K562 (cell line): ENCODE data around the gene OXSR1. TPM values are rescaled to one million over a fixed set of nuclear protein-coding genes. Genes with fewer than 3 reads are reported as not detected.

Experiments
- ATAC-seq: fragments of 200-7000 bp; cut with Tn5 transposase; 3 replicates; pipeline ENCODE4 v1.9.1; 2020; ENCODE audit warnings: moderate library complexity
- BruUV-seq: library from RNA; stranded (reverse); fragments of 400-500 nt; replicated peaks from 2 replicates; lab custom pipeline; 2021; lab: Mats Ljungman, UMichigan
- CTCF ChIA-PET: fragments of 300-600 bp; formaldehyde crosslinking; extraction: SDS; loops from one replicate; lab custom pipeline; 2021; ENCODE audit warnings: low intra/inter-chr PET ratio; lab: Yijun Ruan, JAX
- POLR2A ChIA-PET: fragments of 300-600, 350-650 bp; sonication (Branson Sonifier 250); formaldehyde crosslinking; extraction: SDS; loops from one replicate; lab custom pipeline; 2021; ENCODE audit warnings: antibody characterized with exemption, inconsistent platforms; lab: Yijun Ruan, JAX
- DNase-seq, 4 experiments: peaks; one replicate each; pipeline versions ENCODE4 v3.0.0 to v3.0.0-alpha.2; 2011 to 2018; ENCODE audit warnings: low spot score in 3 of 4, mixed read lengths in 3 of 4; ENCODE audit errors: extremely low read depth in 1 of 4
- FAIRE-seq: peaks from 2 replicates; lab custom pipeline; 2011; peaks lifted over from hg19 to GRCh38; lab: Jason Lieb, UNC
- H2AFZ ChIP-seq: 2 replicates; pipeline ENCODE4 v1.6.0; 2011; ENCODE audit warnings: low read depth, low read length, control low read depth, inconsistent platforms
- H3K27ac ChIP-seq: fragments of 200-600 bp; 3 replicates; pipeline ENCODE4 v1.8.0; 2011; ENCODE audit warnings: low read depth, mild to moderate bottlenecking, control low read depth, inconsistent platforms, low read length, moderate library complexity, mixed read lengths; ENCODE audit errors: extremely low read depth
- H3K27me3 ChIP-seq, 2 experiments: fragments of 300-600 bp in 1 of 2; 2 replicates in 1 of 2; 3 replicates in 1 of 2; pipeline versions ENCODE4 v1.6.0 to v1.8.0; 2011; ENCODE audit warnings: inconsistent platforms in 2 of 2, low read length in 2 of 2, mild to moderate bottlenecking in 1 of 2, mixed read lengths in 1 of 2, moderate library complexity in 1 of 2; ENCODE audit not compliant: control insufficient read depth in 2 of 2, insufficient read depth in 2 of 2
- H3K36me3 ChIP-seq: fragments of 300-600 bp; 3 replicates; pipeline ENCODE4 v1.8.0; 2011; ENCODE audit warnings: mild to moderate bottlenecking, low read length, inconsistent platforms; ENCODE audit not compliant: control insufficient read depth, insufficient read depth
- H3K4me1 ChIP-seq, 2 experiments: fragments of 200-600 bp in 1 of 2; replicated peaks in 1 of 2; 2 replicates in 1 of 2; 3 replicates in 1 of 2; pipeline versions ENCODE4 v1.5.1 to v1.8.0; 2011; ENCODE audit warnings: inconsistent platforms in 2 of 2, low read length in 2 of 2, mild to moderate bottlenecking in 1 of 2, mixed read lengths in 1 of 2, moderate library complexity in 1 of 2; ENCODE audit not compliant: control insufficient read depth in 2 of 2, insufficient read depth in 2 of 2
- H3K4me2 ChIP-seq: 2 replicates; pipeline ENCODE4 v1.6.1; 2011; ENCODE audit warnings: low read length, control low read depth, inconsistent platforms, mixed read lengths; ENCODE audit not compliant: insufficient read depth
- H3K4me3 ChIP-seq: fragments of 200-600 bp; sonication (generic), shearing (Covaris generic); 2 replicates; pipeline ENCODE4 v1.5.1; 2016; ENCODE audit warnings: control low read depth, inconsistent platforms
- H3K79me2 ChIP-seq: fragments of 200-600 bp; 3 replicates; pipeline ENCODE4 v1.8.0; 2011; ENCODE audit warnings: low read length, inconsistent platforms; ENCODE audit not compliant: control insufficient read depth, insufficient read depth
- H3K9ac ChIP-seq, 2 experiments: 2 replicates each; pipeline versions ENCODE4 v1.6.0 to v1.6.1; 2011; ENCODE audit warnings: low read depth in 2 of 2, low read length in 2 of 2, control low read depth in 1 of 2, inconsistent platforms in 1 of 2, mild to moderate bottlenecking in 1 of 2, mixed read lengths in 1 of 2; ENCODE audit not compliant: insufficient read depth in 1 of 2
- H3K9me1 ChIP-seq: one replicate; pipeline ENCODE4 v1.6.0; 2011; ENCODE audit warnings: inconsistent platforms, mild to moderate bottlenecking, low read length, moderate library complexity; ENCODE audit not compliant: control insufficient read depth, insufficient read depth
- H3K9me3 ChIP-seq: replicated peaks from 2 replicates; pipeline ENCODE4 v1.5.1; 2011; ENCODE audit warnings: low read depth, low read length, inconsistent platforms; ENCODE audit not compliant: control insufficient read depth, insufficient read depth
- H4K20me1 ChIP-seq: replicated peaks from 2 replicates; pipeline ENCODE4 v1.6.1; 2011; ENCODE audit warnings: low read length, inconsistent platforms, mixed read lengths; ENCODE audit not compliant: control insufficient read depth, insufficient read depth
- ARID2 ChIP-seq: fragments of 450-650 bp; IDR thresholded peaks from 2 replicates; pipeline ENCODE4 v1.6.1; 2017; ENCODE audit warnings: antibody characterized with exemption, mild to moderate bottlenecking
- CHCHD3 ChIP-seq: fragments of 250-450 bp; sonication (Bioruptor Pico); IDR thresholded peaks from 2 replicates; pipeline ENCODE4 v2.1.2; 2022; ENCODE audit warnings: mild to moderate bottlenecking
- EP300 ChIP-seq: IDR thresholded peaks from 2 replicates; pipeline ENCODE4 v1.6.1; 2012; ENCODE audit warnings: low read length, improper control_type of control experiment
- EP400 ChIP-seq: fragments of 450-650 bp; IDR thresholded peaks from 2 replicates; pipeline ENCODE4 v1.6.1; 2017; ENCODE audit warnings: antibody characterized with exemption, mild to moderate bottlenecking, moderate library complexity
- GABPA ChIP-seq: fragments of 200-800 bp; sonication (Bioruptor generic); conservative IDR thresholded peaks from 2 replicates; pipeline ENCODE4 v1.6.1; 2016; ENCODE audit warnings: low read depth, missing genetic modification characterization, missing compliant biosample characterization
- KHSRP ChIP-seq: fragments of 450-650 bp; IDR thresholded peaks from 2 replicates; pipeline ENCODE4 v1.6.1; 2017
- MIER1 ChIP-seq: fragments of 450-650 bp; IDR thresholded peaks from 2 replicates; pipeline ENCODE4 v1.6.1; 2016; ENCODE audit warnings: antibody characterized with exemption, mild to moderate bottlenecking, low read depth
- MTA1 ChIP-seq: fragments of 450-650 bp; IDR thresholded peaks from 2 replicates; pipeline ENCODE4 v1.6.1; 2017; ENCODE audit warnings: borderline replicate concordance
- NR2F6 ChIP-seq: fragments of 450-650 bp; formaldehyde crosslinking; IDR thresholded peaks from 2 replicates; pipeline ENCODE4 v1.4.0; 2020; ENCODE audit warnings: mild to moderate bottlenecking
- PTTG1 ChIP-seq: fragments of 450-650 bp; IDR thresholded peaks from 2 replicates; pipeline ENCODE4 v1.6.1; 2016; ENCODE audit warnings: low read depth, mild to moderate bottlenecking, missing genetic modification characterization, missing compliant biosample characterization
- RBM14 ChIP-seq: fragments of 200-400 bp; formaldehyde crosslinking; IDR thresholded peaks from 2 replicates; pipeline ENCODE4 v1.6.1; 2018; ENCODE audit warnings: low read depth, mild to moderate bottlenecking, low read length, moderate library complexity, borderline replicate concordance; ENCODE audit not compliant: insufficient read depth
- RBM15 ChIP-seq: fragments of 200-400 bp; formaldehyde crosslinking; IDR thresholded peaks from 2 replicates; pipeline ENCODE4 v1.6.1; 2018; ENCODE audit warnings: mild to moderate bottlenecking, low read length, moderate library complexity; ENCODE audit not compliant: insufficient read depth
- TAF15 ChIP-seq: fragments of 200-400 bp; formaldehyde crosslinking; IDR thresholded peaks from 2 replicates; pipeline ENCODE4 v1.6.1; 2017; ENCODE audit warnings: mild to moderate bottlenecking, low read depth, low read length, moderate library complexity
- ZNF253 ChIP-seq: fragments of 250-450 bp; sonication (Bioruptor Pico); conservative IDR thresholded peaks from 2 replicates; pipeline ENCODE4 v1.6.1; 2021; ENCODE audit warnings: mild to moderate bottlenecking
- ZNF354B ChIP-seq: fragments of 250-450 bp; sonication (Bioruptor Pico); IDR thresholded peaks from 2 replicates; pipeline ENCODE4 v1.4.0; 2020
- ZNF586 ChIP-seq: fragments of 450-650 bp; formaldehyde crosslinking; conservative IDR thresholded peaks from 2 replicates; pipeline ENCODE4 v1.4.0; 2020; ENCODE audit warnings: mild to moderate bottlenecking, moderate library complexity
- WGBS: fragments of 100-300 bp; shearing (Covaris generic); methylation state at CpG from one replicate; pipeline ENCODE4 v1.1.6; 2016; ENCODE audit warnings: low coverage, mixed read lengths; ENCODE audit not compliant: insufficient coverage; ENCODE audit errors: missing lambda C conversion rate; 5-methylcytosine and 5-hydroxymethylcytosine counted together
- in situ Hi-C: fragments of 300-500 bp; cut with MboI; formaldehyde crosslinking; loops from 4 replicates; pipeline ENCODE4 v1.15.0; 2018; ENCODE audit warnings: inconsistent platforms, mixed read lengths
- intact Hi-C: fragments of 100-400 bp; cut with micrococcal nuclease; formaldehyde crosslinking; loops from 2 replicates; pipeline ENCODE4 v1.14.2; 2022
- polyA plus RNA-seq, 8 experiments: library from polyadenylated mRNA; depleted of rRNA in 4 of 8; stranded (reverse) in 5 of 8; unstranded in 3 of 8; fragments of >200 nt; fragmentation: Nextera tagmentation in 2 of 8; fragmentation: Illumina TruSeq in 1 of 8; extraction: Ambion mirVana in 2 of 8; extraction: Trizol in 1 of 8; gene quantifications; 2 replicates each; pipeline versions ENCODE4 v1.2.1 to v1.2.3, GENCODE V29; 2011 to 2014; ENCODE audit warnings: inconsistent platforms in 1 of 8, missing spikeins in 1 of 8
- total RNA-seq, 7 experiments: library from RNA; depleted of rRNA in 6 of 7; stranded (reverse); fragments of >200 nt in 6 of 7; fragmentation: Illumina TruSeq in 2 of 7; extraction: Trizol in 2 of 7; gene quantifications; 2 replicates each; pipeline versions ENCODE4 v1.2.1 to v1.2.3, GENCODE V29; 2011 to 2021; ENCODE audit warnings: low replicate concordance in 1 of 7
- TF ChIP-seq, protein P1 (sequence below), 2 experiments: fragments of 450-650 bp in 1 of 2; sonication (generic) in 1 of 2; formaldehyde crosslinking; conservative IDR thresholded peaks; 2 replicates each; pipeline versions ENCODE4 v1.4.0 to v1.8.1; 2020 to 2022; ENCODE audit warnings: mild to moderate bottlenecking in 1 of 2, missing genetic modification reagents in 1 of 2
- TF ChIP-seq, protein P2 (sequence below): conservative IDR thresholded peaks from 2 replicates; pipeline ENCODE4 v1.6.1; 2011; ENCODE audit warnings: low read depth, mild to moderate bottlenecking, low read length; ENCODE audit not compliant: control insufficient read depth
- TF ChIP-seq, protein P3 (sequence below): sonication (generic); formaldehyde crosslinking; IDR thresholded peaks from 2 replicates; pipeline ENCODE4 v1.8.1; 2023; ENCODE audit warnings: mild to moderate bottlenecking, missing genetic modification reagents

Gene OXSR1
- total and polyA plus RNA-seq, 9 of the 15 experiments (the other 6 are each of a cell fraction or from before 2014, with no cell fraction given) = 15.7 to 87.6 (median 48.7) TPM

DNA sequence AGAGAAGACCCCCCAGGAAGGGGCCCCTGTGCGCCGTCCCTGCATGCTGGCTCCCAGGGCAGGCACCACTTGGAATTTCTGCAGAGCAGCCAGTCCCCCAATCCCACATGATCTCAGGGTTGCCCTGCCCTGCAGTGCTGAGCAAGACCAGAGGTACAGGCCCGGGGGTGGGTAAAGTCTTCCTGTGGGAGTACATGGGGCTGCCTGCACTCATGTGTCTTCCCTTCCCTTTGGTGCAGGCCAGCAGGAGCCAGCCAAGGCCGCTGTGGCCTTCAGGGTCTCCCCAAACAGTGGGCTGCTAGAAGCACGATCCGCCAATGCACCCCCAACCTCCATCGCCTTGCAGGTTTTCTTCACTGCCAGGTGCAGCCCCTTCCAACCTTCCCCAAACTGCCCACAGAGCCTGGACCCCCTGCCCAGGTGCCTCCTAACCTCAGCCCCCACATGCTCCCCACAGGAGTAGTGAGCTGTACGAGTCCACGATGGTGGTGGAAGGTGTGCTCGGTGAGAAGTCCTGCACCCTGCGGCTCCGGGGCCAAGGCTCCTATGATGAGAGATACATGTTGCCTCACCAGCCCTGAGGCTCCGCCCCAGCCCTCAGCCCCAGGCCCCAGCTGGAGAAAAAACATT, 43.4 kb upstream of the OXSR1 start:
- Histone ChIP-seq H2AFZ (no peak overlapping the region), H3K27me3 (no peaks in the 10 kb centered on the region), H3K4me1 (peaks cover 0 to 19% of the 10 kb centered on the region in 2 experiments; a peak in 2 of 5 replicates), H3K27ac (no peak overlapping the region), H3K36me3 (peaks cover 62% of the 10 kb centered on the region; the same call in 2 of the 3 replicates), H3K4me2 (no peak overlapping the region), H3K9ac (no peak overlapping the region), H4K20me1 (peaks cover 6% of the 10 kb centered on the region), H3K79me2 (no peaks in the 10 kb centered on the region), H3K9me1 (no peaks in the 10 kb centered on the region), H3K4me3 (no peak overlapping the region), H3K9me3 (no peaks in the 10 kb centered on the region)
- FAIRE-seq (no peak), DNase-seq (no peak), ATAC-seq (no peak)
- TF ChIP-seq ZNF586 (CRISPR knock-in tag) (no peak), PTTG1 (no peak), ZNF354B (CRISPR knock-in tag) (no peak), KHSRP (no peak), GABPA (tag) (no peak), ARID2 (no peak), NR2F6 (no peak), ZNF253 (no peak), RBM15 (no peak), CHCHD3 (CRISPR knock-in tag) (no peak), MTA1 (no peak), RBM14 (no peak), TAF15 (no peak), EP400 (no peak), EP300 (no peak), MIER1 (no peak)
- TF ChIP-seq, protein P1, sequence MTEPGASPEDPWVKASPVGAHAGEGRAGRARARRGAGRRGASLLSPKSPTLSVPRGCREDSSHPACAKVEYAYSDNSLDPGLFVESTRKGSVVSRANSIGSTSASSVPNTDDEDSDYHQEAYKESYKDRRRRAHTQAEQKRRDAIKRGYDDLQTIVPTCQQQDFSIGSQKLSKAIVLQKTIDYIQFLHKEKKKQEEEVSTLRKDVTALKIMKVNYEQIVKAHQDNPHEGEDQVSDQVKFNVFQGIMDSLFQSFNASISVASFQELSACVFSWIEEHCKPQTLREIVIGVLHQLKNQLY (CRISPR knock-in tag; conservative IDR thresholded peaks at IDR 0.05) = no peak
- TF ChIP-seq, protein P2, sequence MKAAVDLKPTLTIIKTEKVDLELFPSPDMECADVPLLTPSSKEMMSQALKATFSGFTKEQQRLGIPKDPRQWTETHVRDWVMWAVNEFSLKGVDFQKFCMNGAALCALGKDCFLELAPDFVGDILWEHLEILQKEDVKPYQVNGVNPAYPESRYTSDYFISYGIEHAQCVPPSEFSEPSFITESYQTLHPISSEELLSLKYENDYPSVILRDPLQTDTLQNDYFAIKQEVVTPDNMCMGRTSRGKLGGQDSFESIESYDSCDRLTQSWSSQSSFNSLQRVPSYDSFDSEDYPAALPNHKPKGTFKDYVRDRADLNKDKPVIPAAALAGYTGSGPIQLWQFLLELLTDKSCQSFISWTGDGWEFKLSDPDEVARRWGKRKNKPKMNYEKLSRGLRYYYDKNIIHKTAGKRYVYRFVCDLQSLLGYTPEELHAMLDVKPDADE = no peak
- TF ChIP-seq, protein P3, sequence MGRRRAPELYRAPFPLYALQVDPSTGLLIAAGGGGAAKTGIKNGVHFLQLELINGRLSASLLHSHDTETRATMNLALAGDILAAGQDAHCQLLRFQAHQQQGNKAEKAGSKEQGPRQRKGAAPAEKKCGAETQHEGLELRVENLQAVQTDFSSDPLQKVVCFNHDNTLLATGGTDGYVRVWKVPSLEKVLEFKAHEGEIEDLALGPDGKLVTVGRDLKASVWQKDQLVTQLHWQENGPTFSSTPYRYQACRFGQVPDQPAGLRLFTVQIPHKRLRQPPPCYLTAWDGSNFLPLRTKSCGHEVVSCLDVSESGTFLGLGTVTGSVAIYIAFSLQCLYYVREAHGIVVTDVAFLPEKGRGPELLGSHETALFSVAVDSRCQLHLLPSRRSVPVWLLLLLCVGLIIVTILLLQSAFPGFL (CRISPR knock-in tag) = no peak
- CTCF ChIA-PET = no interaction called here
- WGBS = 91% methylated on average over 11 of the region's 13 CpGs
- intact Hi-C loops (no loop called here), in situ Hi-C loops (no loop called here)
- no TSS peak for BruUV-seq
- POLR2A ChIA-PET = interaction anchor here (0.6 to 1.0 kb wide), 2 partner anchors 90 to 125 kb away, joined by 4 to 5 read pairs; no protein-coding TSS in a partner anchor
